HG02973 (cell line): ENCODE results near the gene ENPEP.
"Not testable (repeated sequence)": the region's sequence is repeated elsewhere in the genome, so short reads cannot be mapped to it uniquely, and the experiment has no call there.

Source experiments
- ATAC-seq: cut with Tn5 transposase; IDR thresholded peaks from one replicate; pipeline ENCODE4 v1.9.1; 2021; ENCODE audit warnings: moderate library complexity; ENCODE audit not compliant: unreplicated experiment

Gene ENPEP

GRCh38 chr4:110484767-110485166, 8.8 kb downstream of the ENPEP start:
- ATAC-seq, result peak; percentile 34

GRCh38 chr4:110485452-110485851, 9.5 kb downstream of the ENPEP start:
- ATAC-seq, result no peak

GRCh38 chr4:110486256-110486655, 10.3 kb downstream of the ENPEP start:
- no peak for ATAC-seq

GRCh38 chr4:110486850-110487249, 10.9 kb downstream of the ENPEP start:
- not testable (repeated sequence) for ATAC-seq

- ATAC-seq, result peak; percentile 26
Measured at GRCh38 chr4:110487873-110488272, 11.9 kb downstream of the ENPEP start.

- ATAC-seq, result no peak
Measured at GRCh38 chr4:110489901-110490508, 14.1 kb downstream of the ENPEP start.

- ATAC-seq, result no peak
Measured at GRCh38 chr4:110492522-110492921, 16.6 kb downstream of the ENPEP start.

GRCh38 chr4:110493520-110493919, 17.6 kb downstream of the ENPEP start:
- ATAC-seq, result no peak

- ATAC-seq, result no peak
Measured at GRCh38 chr4:110498420-110498819, 22.5 kb downstream of the ENPEP start.

GRCh38 chr4:110499126-110499525, 23.2 kb downstream of the ENPEP start:
- ATAC-seq, result no peak

GRCh38 chr4:110501826-110502225, 25.9 kb downstream of the ENPEP start:
- ATAC-seq, result no peak

GRCh38 chr4:110503270-110504083, 27.5 kb downstream of the ENPEP start:
- no peak for ATAC-seq

GRCh38 chr4:110504084-110504435, 28.1 kb downstream of the ENPEP start:
- ATAC-seq, result no peak

- no peak for ATAC-seq
Measured at GRCh38 chr4:110505440-110505839, 29.5 kb downstream of the ENPEP start.

- no peak for ATAC-seq
Measured at GRCh38 chr4:110508827-110509710, 33.1 kb downstream of the ENPEP start.

GRCh38 chr4:110510277-110510676, 34.3 kb downstream of the ENPEP start:
- ATAC-seq, result no peak

GRCh38 chr4:110510955-110511544, 35.1 kb downstream of the ENPEP start:
- ATAC-seq, result no peak

GRCh38 chr4:110512901-110513300, 36.9 kb downstream of the ENPEP start:
- ATAC-seq, result no peak

GRCh38 chr4:110514889-110515479, 39.0 kb downstream of the ENPEP start:
- ATAC-seq, result no peak

GRCh38 chr4:110515676-110516075, 39.7 kb downstream of the ENPEP start:
- peak; percentile 4 for ATAC-seq
